WTC11 (cell line): Measurements from ENCODE around the gene GIPR.

ENCODE experiments used
- HMGA2 ChIP-seq: fragments of 250-450 bp; sonication (Bioruptor Pico); IDR thresholded peaks from 2 replicates; pipeline ENCODE4 v1.4.0; 2021; ENCODE audit warnings: mild to moderate bottlenecking, moderate library complexity
- MYBL2 ChIP-seq: sonication (generic); formaldehyde crosslinking; IDR thresholded peaks from 2 replicates; pipeline ENCODE4 v1.8.1; 2023; ENCODE audit warnings: mild to moderate bottlenecking, moderate library complexity, missing genetic modification reagents
- RELA ChIP-seq: sonication (generic); formaldehyde crosslinking; IDR thresholded peaks from 2 replicates; pipeline ENCODE4 v1.8.1; 2022; ENCODE audit warnings: missing genetic modification reagents, mild to moderate bottlenecking, borderline replicate concordance
- SP1 ChIP-seq: sonication (generic); formaldehyde crosslinking; conservative IDR thresholded peaks from 2 replicates; pipeline ENCODE4 v1.8.1; 2022; ENCODE audit warnings: missing genetic modification reagents
- TEAD4 ChIP-seq: sonication (generic); formaldehyde crosslinking; IDR thresholded peaks from 2 replicates; pipeline ENCODE4 v1.8.0; 2022; ENCODE audit warnings: mild to moderate bottlenecking, missing genetic modification reagents
- ZNF416 ChIP-seq: fragments of 250-450 bp; sonication (Bioruptor Pico); IDR thresholded peaks from 2 replicates; pipeline ENCODE4 v1.9.0; 2021; ENCODE audit warnings: mild to moderate bottlenecking, inconsistent platforms
- ZNF423 ChIP-seq: fragments of 250-450 bp; sonication (Bioruptor Pico); IDR thresholded peaks from 2 replicates; pipeline ENCODE4 v2.1.2; 2022; ENCODE audit warnings: mild to moderate bottlenecking, moderate library complexity
- TF ChIP-seq, protein P1 (sequence below): sonication (generic); formaldehyde crosslinking; IDR thresholded peaks from 2 replicates; pipeline ENCODE4 v1.8.0; 2022; ENCODE audit warnings: mild to moderate bottlenecking, missing genetic modification reagents
- TF ChIP-seq, protein P2 (sequence below): sonication (generic); formaldehyde crosslinking; IDR thresholded peaks from 2 replicates; pipeline ENCODE4 v1.8.0; 2022; ENCODE audit warnings: mild to moderate bottlenecking, missing genetic modification reagents
- TF ChIP-seq, protein P3 (sequence below): fragments of 200-600 bp; IDR thresholded peaks from 2 replicates; pipeline ENCODE4 v1.8.0; 2022; ENCODE audit warnings: antibody characterized with exemption

DNA sequence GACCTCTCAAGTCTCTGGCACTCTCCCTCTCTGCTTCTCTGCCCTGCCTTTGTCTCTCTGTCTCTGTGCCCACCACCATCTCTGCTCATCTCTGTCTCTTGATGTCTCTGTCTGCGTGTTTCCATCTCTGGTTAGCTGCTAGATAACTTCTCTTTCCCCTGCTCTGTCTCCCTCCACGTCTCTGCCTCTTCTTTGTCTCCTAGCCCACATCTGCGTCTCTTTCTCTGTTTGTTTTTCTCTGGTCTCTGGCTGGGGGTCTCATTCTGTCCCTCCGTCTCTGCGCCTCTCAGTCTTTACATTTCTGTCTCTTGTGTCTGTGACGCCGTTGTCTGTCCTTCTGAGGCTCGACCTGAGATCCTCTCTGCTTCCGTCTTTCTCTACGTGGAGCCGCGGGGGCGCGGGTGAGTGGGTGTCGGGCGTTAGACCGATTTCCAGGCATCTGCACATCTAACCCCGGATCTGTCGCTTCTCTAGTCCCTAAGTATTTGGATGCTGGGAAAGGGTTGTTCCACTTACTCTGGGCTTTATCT, 386 bp downstream of the GIPR start:
- TF ChIP-seq HMGA2 (no peak), ZNF423 (CRISPR knock-in tag) (no peak), MYBL2 (CRISPR knock-in tag) (no peak), RELA (CRISPR knock-in tag) (no peak), TEAD4 (CRISPR knock-in tag) (no peak), SP1 (CRISPR knock-in tag) (no peak), ZNF416 (CRISPR knock-in tag) (no peak)
- TF ChIP-seq, protein P1, sequence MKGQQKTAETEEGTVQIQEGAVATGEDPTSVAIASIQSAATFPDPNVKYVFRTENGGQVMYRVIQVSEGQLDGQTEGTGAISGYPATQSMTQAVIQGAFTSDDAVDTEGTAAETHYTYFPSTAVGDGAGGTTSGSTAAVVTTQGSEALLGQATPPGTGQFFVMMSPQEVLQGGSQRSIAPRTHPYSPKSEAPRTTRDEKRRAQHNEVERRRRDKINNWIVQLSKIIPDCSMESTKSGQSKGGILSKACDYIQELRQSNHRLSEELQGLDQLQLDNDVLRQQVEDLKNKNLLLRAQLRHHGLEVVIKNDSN (CRISPR knock-in tag): no peak
- TF ChIP-seq, protein P2, sequence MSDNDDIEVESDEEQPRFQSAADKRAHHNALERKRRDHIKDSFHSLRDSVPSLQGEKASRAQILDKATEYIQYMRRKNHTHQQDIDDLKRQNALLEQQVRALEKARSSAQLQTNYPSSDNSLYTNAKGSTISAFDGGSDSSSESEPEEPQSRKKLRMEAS (CRISPR knock-in tag): no peak
- TF ChIP-seq, protein P3, sequence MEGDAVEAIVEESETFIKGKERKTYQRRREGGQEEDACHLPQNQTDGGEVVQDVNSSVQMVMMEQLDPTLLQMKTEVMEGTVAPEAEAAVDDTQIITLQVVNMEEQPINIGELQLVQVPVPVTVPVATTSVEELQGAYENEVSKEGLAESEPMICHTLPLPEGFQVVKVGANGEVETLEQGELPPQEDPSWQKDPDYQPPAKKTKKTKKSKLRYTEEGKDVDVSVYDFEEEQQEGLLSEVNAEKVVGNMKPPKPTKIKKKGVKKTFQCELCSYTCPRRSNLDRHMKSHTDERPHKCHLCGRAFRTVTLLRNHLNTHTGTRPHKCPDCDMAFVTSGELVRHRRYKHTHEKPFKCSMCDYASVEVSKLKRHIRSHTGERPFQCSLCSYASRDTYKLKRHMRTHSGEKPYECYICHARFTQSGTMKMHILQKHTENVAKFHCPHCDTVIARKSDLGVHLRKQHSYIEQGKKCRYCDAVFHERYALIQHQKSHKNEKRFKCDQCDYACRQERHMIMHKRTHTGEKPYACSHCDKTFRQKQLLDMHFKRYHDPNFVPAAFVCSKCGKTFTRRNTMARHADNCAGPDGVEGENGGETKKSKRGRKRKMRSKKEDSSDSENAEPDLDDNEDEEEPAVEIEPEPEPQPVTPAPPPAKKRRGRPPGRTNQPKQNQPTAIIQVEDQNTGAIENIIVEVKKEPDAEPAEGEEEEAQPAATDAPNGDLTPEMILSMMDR: no peak
